ENCODE measurements around the gene RBM42.
"Not testable (repeated sequence)": the region's sequence is repeated elsewhere in the genome, so short reads cannot be mapped to it uniquely, and the experiment has no call there.

The RBM42 gene

DNA sequence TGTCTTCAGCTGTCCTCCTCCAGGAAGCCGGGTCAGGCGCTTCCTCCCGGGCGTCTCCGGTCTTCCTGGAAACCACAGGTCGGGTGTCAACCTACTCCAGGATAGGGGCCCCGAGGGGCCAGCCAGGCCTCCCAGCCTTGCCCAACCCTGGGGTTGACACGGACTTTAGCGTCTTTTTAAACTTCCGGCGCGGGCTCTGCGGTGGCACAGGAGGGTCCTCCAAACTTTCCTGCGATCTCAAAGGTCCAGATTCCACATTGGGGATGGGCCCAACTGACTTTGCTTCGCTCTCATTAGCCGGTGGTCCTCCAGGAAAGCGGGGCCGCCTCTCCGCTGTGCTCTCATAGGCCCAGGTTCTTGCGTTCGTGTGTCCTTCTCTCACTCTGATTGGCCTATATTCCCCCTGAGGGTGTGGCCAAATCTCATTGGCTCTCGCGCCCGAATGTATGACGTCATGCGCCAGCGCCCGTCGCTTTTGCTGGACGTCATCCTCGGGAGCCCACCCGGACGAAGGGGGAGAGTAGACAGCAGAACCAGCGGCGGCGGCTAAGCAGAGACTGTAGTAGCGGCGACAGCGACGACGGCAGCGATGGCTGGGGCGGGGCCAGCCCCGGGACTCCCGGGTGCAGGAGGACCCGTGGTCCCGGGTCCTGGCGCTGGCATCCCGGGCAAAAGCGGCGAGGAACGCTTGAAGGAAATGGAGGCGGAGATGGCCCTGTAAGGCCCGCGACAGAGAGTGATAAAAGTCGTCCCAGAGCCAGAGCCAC, at the start of gene RBM42:
Gene RBM42, plus strand, starts transcription at position 472 of the 767 bp plus-strand sequence. Its CDS starts 118 bp downstream, at position 590.
- DNase-seq (ENCODE audit: low spot score) = peak; percentile 99

DNA sequence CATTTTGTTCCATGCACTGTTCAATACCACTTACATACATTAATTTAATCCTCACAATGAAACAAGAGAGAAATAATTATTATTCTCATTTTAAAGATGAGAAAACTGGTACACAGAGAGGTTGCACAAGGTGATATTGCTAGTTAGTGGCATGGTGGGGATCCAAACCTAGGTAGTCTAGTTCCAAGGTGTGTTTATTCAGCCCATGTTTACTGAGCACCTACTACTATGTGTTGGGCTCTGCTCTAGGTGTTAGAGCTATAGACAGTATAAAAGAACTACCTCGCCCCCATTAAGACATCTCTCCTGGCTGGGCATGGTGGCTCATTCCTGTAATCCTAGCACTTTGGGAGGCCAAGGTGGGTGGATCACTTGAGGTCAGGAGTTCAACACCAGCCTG, 46.1 kb upstream of the RBM42 start:
- no peak for DNase-seq (ENCODE audit: low spot score)

DNA sequence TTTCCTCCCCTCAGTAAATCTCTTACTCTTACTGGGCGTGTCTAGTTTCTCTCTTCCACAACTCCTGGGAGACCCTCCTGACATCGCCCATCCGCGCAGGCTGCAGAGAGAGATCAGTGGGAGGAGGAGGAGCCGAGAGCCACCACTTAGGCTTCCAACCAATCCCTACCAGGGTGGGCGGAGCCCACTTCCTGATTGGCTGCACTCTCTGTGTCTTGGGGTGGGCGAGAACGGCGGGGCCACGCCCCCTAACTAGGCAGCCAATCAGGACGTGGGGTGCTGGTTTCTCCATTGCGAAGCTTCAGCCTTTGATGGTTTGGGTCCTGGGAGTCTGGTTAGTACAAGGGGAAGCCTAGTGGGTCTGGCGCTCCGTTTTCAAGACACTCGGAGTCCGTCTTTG, 43.0 kb upstream of the RBM42 start, which contains the start of gene PMIS2:
Gene PMIS2, plus strand, starts transcription at position 326 of the 400 bp plus-strand sequence. CDS start 87 bp downstream, outside the sequence.
- no peak for DNase-seq (ENCODE audit: low spot score)

DNA sequence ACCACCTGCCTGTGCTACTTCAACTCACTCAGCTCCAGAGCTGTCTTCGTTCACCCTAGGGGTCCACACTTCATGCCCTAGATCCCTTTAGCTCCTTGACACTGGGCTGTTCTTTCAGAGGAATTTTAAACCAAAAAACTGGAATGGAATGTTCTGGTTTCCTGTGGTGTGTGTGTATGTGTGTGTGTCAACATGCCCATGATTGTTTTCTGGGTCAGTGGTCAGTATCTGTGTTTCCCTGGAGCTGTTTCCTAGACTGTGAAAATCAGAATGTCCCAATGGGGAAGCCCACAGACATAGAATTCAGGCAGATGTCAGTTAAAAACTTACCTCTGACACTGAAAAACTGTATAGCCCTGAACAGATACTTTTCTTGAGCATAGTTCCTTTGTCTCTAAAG, 41.5 kb upstream of the RBM42 start:
- DNase-seq (ENCODE audit: low spot score) = peak; percentile 19

DNA sequence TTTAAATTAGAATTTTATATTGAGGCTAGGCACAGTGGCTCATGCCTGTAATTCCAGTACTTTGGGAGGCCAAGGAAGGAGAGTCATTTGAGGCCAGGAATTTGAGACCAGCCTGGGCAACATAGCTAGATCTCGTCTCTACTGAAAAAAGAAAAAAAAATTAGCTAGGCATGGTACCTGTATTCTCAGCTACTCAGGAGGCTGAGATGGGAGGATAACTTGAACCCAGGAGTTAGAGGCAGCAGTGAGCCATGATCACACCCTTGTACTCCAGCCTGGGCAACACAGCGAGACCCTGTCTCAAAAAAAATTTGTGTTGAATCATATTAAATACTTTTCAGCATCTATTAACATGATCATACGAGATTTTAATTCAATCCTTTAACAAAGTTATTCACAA, 38.0 kb upstream of the RBM42 start:
- no peak for DNase-seq (ENCODE audit: low spot score)

GRCh38 chr19:35592226-35592625, 36.6 kb upstream of the RBM42 start:
- DNase-seq (ENCODE audit: low spot score) = peak; percentile 54

GRCh38 chr19:35595026-35595425, 33.8 kb upstream of the RBM42 start:
- DNase-seq (ENCODE audit: low spot score) = not testable (repeated sequence)

DNA sequence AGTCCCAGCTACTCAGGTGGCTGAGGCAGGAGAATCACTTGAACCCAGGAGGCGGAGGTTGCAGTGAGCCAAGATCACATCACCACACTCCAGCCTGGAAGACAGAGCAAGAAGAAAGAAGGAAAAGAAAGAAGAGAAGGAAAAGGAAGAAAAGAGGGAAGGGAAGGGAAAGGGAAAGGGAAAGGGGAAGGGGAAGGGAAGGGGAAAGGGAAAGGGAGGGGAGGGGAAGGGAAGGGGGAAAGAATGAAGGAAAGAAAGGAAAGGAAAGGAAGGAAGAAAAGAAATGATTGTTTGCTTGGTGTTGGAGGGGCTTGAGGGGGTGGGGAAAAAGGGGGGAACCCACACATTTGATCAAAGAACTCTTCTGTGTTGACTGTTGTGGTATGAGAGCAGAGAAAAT, 32.9 kb upstream of the RBM42 start:
- no peak for DNase-seq (ENCODE audit: low spot score)

GRCh38 chr19:35596366-35596999, 32.4 kb upstream of the RBM42 start:
- DNase-seq (ENCODE audit: low spot score) = peak; percentile 12

GRCh38 chr19:35601971-35602370, 26.9 kb upstream of the RBM42 start:
- DNase-seq (ENCODE audit: low spot score) = peak; percentile 70

GRCh38 chr19:35604436-35604835, 24.4 kb upstream of the RBM42 start:
- not testable (repeated sequence) for DNase-seq (ENCODE audit: low spot score)

DNA sequence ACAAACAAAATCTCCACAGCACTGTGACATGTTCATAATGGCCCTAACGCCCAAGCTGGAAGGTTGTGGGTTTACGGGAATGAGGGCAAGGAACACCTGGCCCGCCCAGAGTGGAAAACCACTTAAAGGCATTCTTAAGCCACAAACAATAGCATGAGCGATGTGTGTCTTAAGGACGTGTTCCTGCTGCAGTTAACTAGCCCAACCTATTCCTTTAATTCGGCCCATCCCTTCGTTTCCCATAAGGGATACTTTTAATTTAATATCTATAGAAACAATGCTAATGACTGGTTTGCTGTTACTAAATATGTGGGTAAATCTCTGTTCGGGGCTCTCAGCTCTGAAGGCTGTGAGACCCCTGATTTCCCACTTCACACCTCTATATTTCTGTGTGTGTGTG, 21.7 kb upstream of the RBM42 start:
- not testable (repeated sequence) for DNase-seq (ENCODE audit: low spot score)

GRCh38 chr19:35607661-35608060, 21.2 kb upstream of the RBM42 start:
- no peak for DNase-seq (ENCODE audit: low spot score)

DNA sequence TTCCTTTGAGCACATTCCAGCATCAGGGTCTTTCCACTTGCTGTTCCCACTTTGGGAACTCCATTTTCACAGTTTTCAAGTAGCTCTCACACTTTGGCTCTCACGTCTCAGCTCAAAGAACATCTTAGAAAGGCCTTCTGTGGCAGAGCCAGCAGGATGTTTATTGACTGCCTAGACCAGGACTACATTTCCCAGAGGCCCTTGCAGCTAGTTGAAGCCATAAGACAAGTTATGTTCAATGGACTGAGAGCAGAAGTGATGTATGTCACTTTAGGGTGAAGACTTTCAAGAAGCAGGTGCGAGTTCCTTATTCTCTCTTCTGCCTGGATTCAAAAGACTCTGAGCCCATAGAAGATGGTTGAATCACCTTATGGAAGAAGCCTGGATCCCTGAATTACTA, 20.6 kb upstream of the RBM42 start:
- DNase-seq (ENCODE audit: low spot score) = no peak

DNA sequence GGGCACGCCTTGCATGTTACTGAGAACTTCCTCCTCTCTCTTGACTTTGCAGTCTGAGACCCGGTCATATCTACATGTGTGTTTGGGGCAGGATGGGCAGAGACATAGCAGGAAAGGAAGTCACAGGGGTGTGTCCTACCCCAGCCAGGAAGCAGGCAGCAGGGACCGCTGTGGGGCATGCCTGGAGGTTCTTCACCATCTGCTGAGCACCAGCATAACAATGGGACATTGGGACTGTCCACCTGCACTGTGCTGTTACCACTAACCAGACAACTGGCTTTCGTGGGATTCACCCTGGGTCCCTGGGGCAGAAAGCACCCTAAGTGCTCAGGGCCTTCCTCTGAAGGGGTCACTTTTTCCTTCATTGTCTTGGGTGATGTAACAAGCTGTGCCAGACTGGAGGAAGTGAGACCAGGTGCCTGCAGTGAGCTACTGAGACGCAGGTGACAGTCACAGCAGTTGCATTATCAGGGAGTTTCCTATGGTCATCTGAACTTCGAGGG, 18.9 kb upstream of the RBM42 start:
- DNase-seq (ENCODE audit: low spot score) = no peak

- no peak for DNase-seq (ENCODE audit: low spot score)
Observed at GRCh38 chr19:35612224-35612558, 16.6 kb upstream of the RBM42 start.

DNA sequence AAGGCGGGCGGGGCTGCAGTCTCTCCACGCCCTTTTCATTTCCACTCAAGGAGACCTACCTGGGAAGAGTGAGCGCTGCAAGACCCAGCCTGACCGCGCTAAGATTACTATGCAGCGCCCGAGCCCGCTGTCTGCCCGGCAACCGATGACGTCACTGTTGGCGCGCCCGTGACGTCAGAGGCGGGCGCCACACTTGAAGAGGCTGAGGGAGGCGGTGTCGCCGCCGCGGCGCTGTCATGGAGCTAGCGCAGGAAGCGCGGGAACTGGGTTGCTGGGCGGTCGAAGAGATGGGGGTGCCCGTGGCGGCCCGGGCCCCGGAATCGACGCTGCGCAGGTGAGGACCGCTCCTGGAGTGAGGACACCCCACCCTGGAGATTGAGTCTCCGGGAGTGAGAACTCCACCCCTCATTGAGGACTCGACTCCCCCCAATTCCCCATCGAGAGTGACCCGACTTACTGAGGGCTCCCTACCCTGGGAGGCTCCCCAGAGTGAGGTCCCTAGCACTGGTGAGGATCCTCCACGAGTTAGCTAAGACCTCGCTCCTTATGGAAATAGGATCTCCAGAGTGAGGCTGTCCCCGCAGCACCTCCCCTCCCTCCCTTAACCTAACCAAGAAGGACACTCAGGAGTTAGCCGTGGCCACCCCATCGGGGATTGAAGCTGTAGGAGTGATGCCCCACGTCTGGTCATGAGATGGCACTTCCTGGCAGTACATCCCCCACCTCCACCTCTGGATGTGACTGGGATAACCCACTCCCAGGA, 16.1 kb upstream of the RBM42 start, which contains the start of gene HAUS5:
Gene HAUS5, plus strand, starts transcription at position 177 of the 763 bp plus-strand sequence. Its CDS starts 60 bp downstream, at position 237.
- peak; percentile 94 for DNase-seq (ENCODE audit: low spot score)

DNA sequence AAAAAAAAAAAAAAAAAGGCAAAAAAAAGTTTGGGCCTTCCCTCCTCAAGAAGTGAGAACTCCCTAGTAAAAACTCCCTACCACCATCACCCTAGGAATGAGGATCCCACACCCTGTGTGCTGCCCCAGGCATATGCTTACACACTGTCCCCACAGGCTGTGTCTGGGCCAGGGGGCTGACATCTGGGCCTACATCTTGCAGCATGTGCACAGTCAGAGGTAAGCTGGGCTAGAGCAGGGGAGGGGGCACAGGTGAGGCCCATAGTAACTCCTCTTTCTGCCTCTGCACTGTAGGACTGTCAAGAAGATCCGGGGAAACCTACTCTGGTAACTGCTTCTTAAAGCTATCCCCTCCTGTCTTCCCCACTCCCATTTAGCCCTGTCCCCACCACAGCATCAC, 15.3 kb upstream of the RBM42 start:
- no peak for DNase-seq (ENCODE audit: low spot score)

GRCh38 chr19:35615036-35615435, 13.8 kb upstream of the RBM42 start:
- DNase-seq (ENCODE audit: low spot score) = no peak

- no peak for DNase-seq (ENCODE audit: low spot score)
Observed at GRCh38 chr19:35618857-35619256, 10.0 kb upstream of the RBM42 start.

DNA sequence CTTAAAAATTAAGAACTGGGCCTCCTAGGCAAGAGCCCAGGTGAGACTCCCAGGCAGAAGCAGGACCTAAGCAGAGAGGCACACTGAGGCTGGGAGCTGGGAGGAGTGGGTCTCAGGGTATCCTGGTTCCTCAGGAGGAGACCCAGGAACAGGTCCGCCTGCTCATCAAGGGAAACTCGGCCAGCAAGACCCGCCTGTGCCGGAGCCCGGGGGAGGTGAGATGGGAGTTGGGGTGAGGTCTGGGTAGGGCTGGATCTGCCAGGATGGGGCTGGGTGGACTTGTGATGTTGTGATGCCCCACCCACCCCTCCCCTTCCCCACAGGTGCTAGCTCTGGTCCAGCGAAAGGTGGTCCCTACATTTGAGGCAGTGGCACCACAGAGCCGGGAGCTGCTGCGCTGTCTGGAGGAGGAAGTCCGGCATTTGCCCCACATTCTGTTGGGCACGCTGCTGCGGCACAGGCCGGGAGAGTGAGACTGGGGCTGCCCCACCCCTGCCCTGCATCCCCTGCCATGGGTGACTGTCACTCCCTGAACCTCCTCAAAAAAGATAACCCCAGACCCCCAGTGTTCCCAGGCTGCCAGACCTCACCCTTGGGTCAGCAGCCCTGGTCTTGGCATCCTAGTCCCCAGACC, 9.4 kb upstream of the RBM42 start:
- no peak for DNase-seq (ENCODE audit: low spot score)

DNA sequence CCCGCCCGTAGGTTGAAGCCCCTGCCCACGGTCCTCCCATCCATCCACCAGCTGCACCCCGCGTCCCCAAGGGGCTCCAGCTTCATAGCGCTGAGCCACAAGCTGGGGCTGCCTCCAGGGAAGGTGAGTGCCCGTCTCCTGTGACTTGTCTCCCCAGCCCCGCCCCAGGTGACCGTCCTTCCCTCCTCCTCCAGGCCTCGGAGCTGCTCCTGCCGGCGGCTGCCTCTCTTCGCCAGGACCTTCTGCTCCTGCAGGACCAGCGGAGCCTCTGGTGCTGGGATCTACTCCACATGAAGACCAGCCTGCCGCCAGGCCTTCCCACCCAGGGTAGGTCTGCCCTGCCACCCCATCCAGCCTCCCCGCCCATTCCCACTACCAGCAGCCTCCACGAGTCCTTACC, 8.8 kb upstream of the RBM42 start:
- no peak for DNase-seq (ENCODE audit: low spot score)

Measured in kidney tubule cell (primary cell).